ENCODE measurements around the gene SNX27.
"Not testable (repeated sequence)": the region's sequence is repeated elsewhere in the genome, so short reads cannot be mapped to it uniquely, and the experiment has no call there.

The SNX27 gene

DNA sequence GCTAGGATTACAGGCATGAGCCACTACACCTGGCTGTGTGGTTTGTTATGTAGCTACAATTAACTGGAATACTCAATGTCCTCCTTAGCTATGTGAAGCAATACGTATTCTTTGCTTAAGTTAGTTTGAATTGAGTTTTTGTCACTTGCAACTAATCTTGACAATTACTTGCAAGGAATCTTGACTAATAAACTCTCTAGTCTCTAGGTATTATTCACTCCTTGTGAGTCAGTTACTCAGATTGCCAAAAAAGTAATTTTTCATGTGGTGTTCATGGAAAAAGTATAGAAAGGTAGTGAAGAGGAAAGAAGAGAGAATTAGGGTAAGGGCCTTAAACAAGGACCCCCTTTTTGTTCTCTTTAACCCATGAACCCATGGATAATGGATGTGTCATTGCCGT, 7.6 kb upstream of the SNX27 start:
- no peak for DNase-seq (ENCODE audit: low read depth)

DNA sequence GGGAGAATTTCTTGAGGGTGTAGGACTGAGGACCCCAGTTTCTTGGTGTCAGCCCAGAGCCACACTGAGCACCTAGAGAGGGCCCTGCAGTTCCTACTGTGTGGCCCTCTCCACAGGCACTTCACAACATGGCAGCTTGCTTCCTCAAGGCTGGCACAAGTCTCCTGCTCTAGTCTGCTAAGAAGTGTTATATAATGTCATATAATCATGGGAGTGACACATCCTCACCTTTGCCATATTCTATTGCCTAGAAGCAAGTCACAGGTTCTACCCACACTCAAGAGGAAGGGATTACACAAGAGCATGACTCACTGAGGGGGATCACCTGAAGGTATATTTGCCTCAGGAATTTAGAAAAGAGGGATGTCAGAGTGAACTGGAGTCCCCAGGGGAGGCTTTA, 5.5 kb upstream of the SNX27 start:
- DNase-seq (ENCODE audit: low read depth), result no peak

DNA sequence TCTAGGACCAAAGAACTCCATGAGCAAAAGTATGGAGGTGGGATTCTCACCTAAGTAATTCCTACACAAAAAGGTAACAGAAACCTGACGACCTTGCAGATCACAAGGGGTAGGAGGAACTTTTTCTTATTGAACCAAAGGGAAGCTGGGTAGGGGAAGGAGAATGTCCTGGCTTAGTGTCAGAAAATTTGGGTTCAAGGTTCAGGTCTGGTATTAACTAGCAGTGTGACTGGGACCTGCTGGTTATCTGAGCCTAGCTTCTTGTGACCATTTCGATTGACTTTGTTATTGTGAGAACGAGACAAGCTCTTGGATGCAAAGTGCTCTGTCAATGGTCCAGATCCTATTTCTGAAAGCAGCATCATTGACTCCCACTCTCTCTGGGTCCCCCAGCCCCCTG, 5.0 kb upstream of the SNX27 start:
- DNase-seq (ENCODE audit: low read depth), result no peak

DNA sequence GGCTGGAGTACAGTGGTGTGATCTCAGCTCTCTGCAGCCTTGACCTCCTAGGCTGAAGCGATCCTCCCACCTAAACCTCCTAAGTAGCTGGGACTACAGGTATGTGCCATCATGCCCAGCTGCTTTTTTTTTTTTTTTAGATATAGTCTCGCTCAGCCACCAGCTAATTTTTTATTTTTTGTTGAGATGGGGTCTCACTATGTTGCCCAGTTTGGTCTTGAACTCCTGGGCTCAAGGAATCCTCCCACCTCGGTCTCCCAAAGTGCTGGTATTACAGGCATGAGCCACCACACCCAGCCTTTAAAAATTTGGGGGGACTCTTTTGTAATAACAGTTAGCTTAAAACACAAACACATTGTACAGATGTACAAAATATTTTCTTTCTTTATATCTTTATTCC, 1.7 kb upstream of the SNX27 start:
- DNase-seq (ENCODE audit: low read depth), result no peak

DNA sequence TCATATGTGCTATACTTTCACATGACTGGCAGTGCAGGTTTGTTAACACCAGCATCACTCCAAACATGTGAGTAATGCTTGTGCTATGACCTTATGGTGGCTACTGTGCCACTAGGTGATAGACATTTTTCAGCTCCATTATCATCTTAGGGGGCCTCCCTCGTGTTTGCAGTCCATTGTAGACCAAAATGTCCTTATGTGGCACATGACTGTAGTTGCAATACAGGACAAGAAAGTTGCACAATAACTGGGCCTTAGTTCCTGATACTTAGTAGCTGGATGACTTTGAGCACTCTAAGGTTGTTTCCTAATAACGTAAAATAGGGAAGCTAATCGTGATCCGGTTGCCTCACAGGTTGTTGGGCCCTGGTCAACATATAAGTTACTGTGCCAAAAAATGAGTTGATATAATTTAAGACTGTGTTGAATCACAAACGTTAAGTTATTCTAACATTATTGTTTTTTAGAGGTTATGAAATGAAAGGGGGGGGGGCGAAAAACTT, 511 bp upstream of the SNX27 start:
- DNase-seq (ENCODE audit: low read depth), result peak; percentile 28

DNA sequence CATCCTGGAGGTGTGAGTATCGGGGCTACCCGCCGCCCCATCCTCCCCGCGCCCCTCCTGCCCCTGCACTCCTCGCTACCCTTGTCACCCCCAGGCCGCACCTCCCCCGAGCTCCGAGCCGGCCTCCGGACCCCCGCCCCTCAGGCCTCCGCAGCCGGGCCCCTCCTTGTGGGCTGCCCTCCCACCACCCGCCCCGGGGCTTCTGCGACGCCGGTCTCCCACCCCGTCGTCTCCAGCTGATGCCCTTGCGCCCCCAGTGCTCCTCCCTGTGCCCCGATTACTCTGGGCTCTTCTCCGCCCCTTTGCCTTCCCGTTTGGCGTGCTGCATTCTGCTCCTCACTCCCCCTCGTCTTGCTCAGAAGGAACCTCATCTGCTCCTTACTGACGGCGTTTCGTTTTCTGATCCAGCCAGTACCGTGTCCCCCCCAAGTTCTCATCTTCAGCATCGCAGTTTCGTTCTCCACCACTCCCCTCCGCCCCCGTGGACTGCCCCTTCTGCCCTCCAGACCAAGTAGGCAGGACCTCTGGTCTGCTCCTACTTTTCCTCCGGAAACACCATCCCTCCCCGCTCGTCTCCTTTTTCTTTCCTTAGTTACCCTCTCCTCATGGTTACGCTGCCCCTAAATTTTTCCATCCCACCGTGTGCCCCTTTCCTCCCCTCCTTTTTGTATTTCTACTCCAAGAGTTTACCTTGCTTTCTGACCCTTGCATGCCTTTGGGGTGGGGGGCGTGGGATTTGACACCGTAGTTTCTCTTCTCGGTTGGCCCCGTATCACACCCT, 841 bp downstream of the SNX27 start:
- no peak for DNase-seq (ENCODE audit: low read depth)

DNA sequence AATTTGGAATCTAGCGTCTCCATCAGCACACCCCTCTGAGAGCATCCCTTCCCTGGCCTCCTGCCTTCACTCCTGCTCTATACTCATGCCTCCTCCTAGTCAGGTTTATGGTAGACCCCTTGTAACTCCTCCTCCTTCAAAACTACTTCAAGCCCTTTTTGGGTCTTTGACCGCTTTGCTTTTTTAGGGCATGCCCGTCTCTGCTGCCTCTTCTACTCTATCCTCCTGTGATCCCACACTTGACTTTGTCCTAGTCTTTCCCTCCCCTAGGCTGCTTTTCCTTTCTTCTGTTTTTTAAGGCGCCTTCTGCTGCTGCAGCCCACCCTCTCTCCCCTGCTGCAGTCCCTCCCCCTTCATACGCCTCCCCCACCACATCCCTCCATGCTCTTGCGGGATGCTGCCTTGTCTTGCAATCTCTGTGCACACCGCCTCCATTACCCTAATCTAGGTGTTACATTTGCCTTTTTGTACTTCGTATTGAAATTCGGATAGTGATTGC, 1.5 kb downstream of the SNX27 start:
- no peak for DNase-seq (ENCODE audit: low read depth)

DNA sequence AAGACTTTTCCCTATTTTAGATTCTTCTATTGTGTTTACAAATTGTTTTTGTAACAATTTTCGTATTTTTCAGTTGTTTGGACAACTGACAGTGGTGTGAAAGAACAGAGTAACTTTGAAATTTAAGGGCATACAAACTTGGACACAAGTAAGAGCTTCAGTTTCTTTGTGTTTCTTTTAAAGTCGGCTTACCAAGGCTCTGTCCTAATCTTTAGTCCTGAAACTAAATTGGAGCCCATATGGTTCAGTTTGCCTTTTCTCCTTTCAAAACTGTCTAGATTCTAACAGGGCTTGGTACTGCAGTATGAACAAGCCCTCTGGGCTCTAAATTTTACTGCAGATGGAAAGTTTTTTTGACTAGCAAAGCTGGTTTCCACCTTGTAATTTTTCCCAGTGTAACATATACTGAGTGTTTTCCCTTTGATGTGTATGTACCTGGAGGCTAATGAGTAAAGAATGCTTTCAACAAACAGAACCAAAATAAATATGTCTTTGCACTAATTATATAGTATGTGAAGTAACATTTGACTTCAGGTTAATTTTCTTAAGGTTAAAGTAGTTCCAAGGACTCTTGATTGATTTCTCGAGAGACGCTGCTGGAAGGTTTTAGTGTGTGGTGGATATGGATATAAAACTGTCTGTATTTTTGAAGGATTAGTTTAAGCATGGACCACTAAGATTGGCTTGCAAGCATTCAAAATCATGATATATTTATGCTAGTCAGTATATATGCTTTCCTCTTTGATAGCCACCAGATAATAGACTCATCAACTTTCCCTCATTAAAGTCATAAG, 4.1 kb downstream of the SNX27 start:
- no peak for DNase-seq (ENCODE audit: low read depth)

DNA sequence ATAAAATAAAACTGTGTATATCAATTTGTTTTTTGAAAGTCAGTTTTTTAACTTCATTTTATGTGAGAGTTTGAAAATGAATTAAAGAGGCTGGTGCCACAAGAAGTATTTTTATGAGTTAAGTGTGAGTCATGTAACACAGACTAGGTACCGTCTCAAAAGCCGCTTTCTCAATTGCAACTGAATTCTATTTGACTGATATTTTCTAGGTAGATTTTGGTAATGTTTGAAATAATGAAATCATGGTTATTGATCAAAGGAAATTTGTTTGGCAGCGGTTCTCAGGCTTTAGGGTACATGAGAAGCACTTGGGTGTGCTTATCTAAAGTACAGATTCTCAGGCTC, 4.6 kb downstream of the SNX27 start:
- DNase-seq (ENCODE audit: low read depth), result no peak

DNA sequence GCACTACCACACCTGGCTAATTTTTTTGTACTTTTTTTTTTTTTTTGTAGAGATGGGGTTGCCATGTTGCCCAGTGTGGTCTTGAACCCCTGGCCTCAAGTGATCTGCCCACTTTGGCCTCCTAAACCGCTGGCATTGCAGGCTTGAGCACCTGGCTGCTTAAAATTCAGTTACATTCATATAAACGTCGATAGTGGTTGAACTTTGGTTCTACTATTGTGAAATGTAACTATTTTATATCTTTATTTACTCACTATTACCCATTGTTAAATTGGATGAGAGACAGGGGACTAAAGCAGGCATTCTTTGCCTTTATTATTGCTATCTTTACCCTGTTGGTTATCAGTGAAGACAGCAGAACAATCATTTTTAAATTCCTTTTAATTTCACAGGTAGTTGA, 6.2 kb downstream of the SNX27 start:
- DNase-seq (ENCODE audit: low read depth), result no peak

DNA sequence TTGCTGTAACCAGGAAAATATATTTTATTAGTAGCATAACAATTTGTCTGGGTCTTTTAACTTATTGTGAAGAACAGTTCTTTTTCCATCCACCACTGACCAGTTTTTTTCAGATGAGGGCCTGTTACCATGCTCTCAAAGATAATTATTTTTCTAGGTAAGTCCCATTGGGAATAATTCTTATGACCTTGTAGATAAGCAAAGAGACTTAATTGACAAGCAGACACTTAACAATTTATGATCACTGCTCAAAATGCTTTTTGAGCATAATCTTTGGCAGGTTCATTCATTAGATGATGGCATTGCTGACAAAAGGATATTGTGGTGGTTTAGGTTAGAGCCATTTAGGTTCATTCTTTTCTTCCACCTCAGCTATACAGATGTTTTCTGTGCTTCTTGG, 6.6 kb downstream of the SNX27 start:
- DNase-seq (ENCODE audit: low read depth), result no peak

DNA sequence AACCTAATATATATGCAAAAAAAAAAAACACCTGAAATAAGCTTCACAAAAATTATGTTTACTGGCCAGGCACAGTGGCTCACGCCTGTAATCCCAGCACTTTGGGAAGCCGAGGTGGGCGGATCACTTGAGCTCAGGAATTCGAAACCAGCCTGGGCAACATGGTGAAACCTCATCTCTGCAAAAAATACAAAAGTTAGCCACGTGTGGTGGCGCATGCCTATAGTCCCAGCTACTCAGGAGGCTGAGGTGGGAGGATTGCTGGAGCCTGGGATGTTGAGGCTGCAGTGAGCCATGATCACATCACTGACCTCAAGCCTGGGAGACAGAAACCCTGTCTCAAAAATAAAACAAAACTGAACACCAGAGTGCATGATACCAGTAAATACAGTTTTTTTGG, 7.1 kb downstream of the SNX27 start:
- DNase-seq (ENCODE audit: low read depth), result not testable (repeated sequence)

DNA sequence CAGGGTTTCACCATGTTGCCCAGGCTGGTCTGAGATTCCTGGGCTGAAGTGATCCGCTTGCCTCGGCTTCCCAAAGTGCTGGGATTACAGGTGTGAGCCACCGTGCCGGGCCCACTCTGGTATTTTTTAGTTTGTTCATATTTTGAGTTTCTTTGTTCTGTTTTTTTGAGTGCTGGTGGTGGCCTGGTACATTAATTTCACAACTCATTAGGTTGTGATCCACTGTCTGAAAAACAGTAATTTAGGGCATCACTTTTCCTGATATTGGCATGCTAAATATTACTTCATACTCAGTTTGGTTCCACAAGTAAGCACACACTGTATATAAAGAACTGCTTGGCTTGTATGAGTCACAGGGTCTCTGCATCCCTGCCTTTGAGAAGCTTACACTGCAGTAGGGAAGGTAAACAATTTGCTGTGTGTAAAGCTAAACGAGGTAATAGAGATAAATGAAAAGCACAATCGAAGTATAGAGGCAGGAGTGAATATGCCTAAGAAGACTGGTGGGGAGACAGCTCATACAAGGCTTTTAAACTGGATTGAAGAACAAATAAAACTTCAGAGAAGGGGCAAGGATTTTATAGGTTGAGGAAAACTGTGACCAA, 7.7 kb downstream of the SNX27 start:
- DNase-seq (ENCODE audit: low read depth), result no peak

DNA sequence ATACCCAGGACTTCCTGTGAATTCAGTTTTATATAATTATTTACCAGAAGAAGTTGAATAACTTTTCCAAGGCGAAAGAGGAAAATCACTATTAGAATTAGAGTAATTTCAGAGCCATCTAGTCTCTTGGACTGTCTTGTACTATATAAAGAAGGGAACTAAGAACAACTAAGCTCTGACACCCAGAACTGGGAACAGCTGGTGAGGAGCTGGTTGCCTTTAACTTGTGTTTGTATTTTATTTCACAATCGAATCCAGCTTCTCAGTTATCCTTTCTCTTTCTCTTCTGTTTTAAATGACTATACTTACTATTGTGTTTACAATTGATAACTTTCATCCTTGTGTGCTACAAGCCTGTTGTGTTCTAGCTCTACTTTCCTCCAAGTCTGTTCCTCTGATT, 8.4 kb downstream of the SNX27 start:
- DNase-seq (ENCODE audit: low read depth), result no peak

DNA sequence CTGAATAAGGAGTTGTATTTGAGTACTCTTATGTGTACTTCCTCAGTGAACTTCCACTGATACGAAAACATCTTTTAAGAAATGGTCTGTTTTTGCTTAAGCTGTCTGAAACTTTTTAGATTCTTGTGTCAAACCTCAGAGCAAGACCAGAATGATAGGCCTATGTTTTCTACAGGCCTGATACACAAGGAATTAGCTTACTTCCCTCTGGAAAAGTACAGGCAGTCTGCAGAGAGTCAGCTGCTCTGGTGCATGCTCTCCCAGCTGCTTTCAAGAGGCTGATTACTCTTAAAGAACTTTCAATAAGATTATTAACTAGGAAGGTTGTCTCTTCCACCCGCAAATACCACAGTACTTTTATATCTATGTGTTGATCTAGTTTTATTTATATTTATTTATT, 9.5 kb downstream of the SNX27 start:
- DNase-seq (ENCODE audit: low read depth), result no peak

DNA sequence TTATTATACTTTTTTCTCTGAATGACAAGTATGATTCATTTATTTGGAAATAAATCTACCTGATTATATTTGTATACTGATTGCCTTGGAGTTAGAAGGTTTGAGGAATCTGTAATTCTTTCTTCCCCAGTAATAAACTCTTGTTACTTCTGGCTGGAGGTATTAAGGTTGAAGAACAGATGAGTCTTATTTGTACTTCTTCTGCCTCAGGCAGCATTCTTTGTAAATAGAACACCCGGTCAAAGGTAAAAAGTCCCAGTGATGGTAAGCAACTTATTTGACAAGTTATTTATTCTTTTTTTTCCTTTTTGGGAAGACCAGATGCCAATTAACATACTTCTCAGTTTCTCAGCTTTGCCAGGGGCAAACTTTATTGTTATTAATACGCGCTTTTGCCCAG, 12.9 kb downstream of the SNX27 start:
- no peak for DNase-seq (ENCODE audit: low read depth)

DNA sequence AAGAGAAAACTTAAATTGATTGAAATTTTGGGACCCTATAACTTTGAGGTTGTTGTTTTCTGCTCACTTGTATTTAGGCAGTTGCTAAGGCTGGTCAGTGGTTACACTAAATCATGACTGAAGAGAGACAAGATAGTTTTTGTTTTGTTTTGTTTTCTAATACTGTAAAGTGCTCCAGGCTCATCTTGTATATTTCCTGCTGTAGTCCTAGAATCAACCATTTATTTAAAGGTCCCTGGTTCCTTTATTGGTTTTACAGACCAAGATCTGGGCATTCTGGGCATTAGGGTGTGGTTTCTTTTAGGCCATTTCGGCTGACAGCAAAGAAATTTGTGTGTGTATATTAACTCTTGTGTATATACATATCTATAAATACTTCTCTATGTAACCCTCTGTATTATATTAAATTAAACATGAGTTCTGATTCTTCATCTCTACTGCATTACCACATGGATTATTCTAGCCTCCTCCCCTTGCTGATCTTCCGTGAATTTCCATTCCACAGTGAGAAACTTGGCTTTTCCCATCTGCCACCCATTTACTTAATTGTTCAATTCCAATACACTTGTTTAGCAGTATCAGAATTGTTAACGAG, 15.0 kb downstream of the SNX27 start:
- DNase-seq (ENCODE audit: low read depth), result no peak

DNA sequence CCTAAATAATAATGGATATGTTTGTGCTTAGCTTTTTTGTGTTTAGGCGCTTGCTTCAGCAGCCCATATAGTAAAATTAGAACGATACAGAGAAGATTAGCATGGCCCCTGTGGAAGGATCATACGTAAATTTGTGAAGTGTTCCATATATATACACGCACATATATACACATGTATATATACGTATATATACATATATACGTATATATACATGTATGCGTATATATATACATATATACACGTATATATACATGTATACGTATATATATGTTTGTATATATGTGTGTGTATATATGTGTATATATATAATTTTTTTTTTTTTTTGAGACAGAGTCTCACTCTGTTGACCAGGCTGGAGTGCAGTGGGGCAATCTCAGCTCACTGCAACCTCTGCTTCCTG, 17.4 kb downstream of the SNX27 start:
- DNase-seq (ENCODE audit: low read depth), result no peak

DNA sequence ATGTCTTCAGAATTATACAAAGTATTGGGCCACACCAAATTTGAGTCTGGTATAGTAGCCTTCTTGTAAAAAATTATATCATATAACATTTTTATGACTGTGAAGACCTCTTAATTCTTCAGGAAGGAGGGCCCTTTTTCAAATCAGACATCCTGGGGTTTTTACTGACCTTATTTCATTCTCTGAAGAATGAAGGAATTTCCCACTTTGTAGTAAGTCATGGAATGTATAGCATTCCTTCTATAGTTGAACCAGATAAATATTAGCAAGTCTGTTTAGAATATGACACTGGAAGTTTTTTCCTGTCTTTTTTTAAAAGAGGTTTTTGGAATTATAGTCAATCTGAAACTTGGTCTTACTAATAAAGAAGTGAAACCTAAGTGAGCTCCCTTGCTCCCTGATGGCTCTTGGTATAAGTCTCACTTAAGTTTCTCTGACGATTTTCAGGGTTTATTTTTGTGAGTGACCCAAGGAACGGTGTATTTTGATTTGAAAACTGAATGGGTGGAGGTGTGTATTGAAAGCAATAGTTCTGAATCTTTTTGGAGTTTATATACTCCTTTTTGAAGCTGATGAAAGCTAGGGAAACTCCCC, 23.7 kb downstream of the SNX27 start:
- no peak for DNase-seq (ENCODE audit: low read depth)

DNA sequence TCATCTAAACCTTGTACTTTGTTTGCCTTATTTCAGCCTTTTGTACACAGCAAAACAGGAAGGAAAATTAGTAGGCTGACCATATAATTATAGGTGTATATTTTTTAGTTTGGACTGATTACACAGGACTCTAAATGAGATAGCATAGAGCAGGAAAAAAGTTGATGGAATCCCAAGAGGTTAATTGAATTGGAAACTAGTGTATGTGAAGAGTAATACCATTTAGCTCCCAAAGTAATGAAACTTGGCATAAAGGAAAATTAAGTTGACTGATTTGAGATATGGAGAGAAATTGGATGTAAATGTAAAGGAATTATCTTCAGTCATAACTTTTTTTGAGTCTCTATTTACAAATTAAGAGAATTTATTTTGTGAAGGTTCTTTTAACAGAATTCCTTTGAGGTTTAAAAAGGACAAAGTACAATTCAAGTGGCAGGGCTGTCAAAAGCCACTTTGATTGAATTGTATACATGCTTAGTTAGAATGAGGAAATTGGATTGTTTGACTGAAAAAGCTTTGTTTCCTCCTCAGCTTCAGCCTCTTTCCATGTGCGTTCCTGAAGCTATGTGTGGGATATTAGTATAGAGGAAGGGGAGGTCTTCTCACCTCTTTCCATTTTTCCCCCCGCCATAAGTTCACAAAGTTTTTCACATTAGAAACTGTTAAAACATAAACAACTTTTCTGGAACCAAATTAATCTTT, 26.4 kb downstream of the SNX27 start:
- no peak for DNase-seq (ENCODE audit: low read depth)

DNA sequence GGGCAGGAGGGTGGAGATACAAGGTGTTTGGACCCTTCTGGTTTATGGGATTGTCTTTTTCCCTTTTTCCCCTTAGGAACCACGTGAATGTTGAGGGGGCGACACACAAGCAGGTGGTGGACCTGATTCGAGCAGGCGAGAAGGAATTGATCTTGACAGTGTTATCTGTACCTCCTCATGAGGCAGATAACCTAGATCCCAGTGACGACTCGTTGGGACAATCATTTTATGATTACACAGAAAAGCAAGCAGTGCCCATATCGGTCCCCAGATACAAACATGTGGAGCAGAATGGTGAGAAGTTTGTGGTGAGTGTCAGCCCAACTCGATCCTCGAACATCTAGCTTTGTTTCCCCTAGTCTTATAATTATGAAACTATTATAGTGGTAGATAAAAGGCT, 27.0 kb downstream of the SNX27 start:
- no peak for DNase-seq (ENCODE audit: low read depth)

DNA sequence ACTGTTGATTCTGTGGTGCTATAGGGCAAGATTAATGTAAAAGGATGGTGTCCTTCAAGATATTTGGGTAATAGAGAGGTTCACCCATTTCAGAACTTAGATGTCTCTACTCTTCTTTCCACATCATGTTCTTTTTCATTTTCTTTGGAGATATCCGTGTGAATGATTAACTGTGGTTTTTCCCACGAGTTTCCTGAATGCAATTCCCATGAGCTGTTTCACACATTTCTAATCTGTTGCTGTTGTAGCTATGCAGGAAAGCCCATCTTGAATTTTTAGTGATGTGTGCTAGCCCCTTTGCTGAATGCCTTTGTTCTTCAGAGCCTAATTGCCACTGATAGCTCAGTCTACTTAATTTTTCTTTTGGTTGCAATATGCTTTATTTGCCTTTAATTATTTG, 27.6 kb downstream of the SNX27 start:
- no peak for DNase-seq (ENCODE audit: low read depth)

Data from HS-5 (cell line).